Right lobe of liver (tissue), 6 donors: Measurements from ENCODE around the gene TSTD1. TPM values are rescaled to one million over a fixed set of nuclear protein-coding genes. Genes with fewer than 3 reads are reported as not detected.
"Not testable (repeated sequence)": the region's sequence is repeated elsewhere in the genome, so short reads cannot be mapped to it uniquely, and the experiment has no call there.

Experiments used
- ATAC-seq, 4 donors: fragments of 200-7000 bp; cut with Tn5 transposase; one replicate each; pipeline ENCODE4 v1.9.1; 2020; ENCODE audit warnings: mild to moderate bottlenecking in 4 of 4, moderate library complexity in 4 of 4
- DNase-seq, 3 donors: peaks; one replicate each; pipeline ENCODE4 v3.0.0-alpha.2; 2020
- H3K27ac ChIP-seq, 3 donors: fragments of 200-600 bp; one replicate each; pipeline ENCODE4 v1.8.0; 2022
- H3K27me3 ChIP-seq, 2 donors: fragments of 200-600 bp; one replicate each; pipeline ENCODE4 v1.8.0; 2022
- H3K36me3 ChIP-seq, 4 donors: fragments of 200-600 bp; sonication (generic) in 1 of 4; one replicate each; pipeline versions ENCODE4 v1.5.1 to v1.8.0; 2017 to 2022; ENCODE audit warnings: control low read depth in 1 of 4
- H3K4me1 ChIP-seq, 4 donors: fragments of 200-600 bp; sonication (generic) in 1 of 4; one replicate each; pipeline versions ENCODE4 v1.5.1 to v1.8.0; 2017 to 2022; ENCODE audit warnings: control low read depth in 1 of 4
- H3K4me3 ChIP-seq, 3 donors: fragments of 200-600 bp; one replicate each; pipeline ENCODE4 v1.8.0; 2022
- H3K9me3 ChIP-seq, 4 donors: fragments of 200-600 bp; sonication (generic) in 1 of 4; one replicate each; pipeline versions ENCODE4 v1.5.1 to v1.8.0; 2017 to 2022; ENCODE audit warnings: control low read depth in 1 of 4
- CTCF ChIP-seq, 4 donors: fragments of 200-600 bp in 3 of 4; fragments of 450-650 bp in 1 of 4; IDR thresholded peaks; one replicate each; pipeline versions ENCODE4 v1.5.1 to v1.8.0; 2016 to 2022; ENCODE audit warnings: antibody characterized with exemption in 4 of 4, mild to moderate bottlenecking in 2 of 4
- POLR2A ChIP-seq: fragments of 450-650 bp; IDR thresholded peaks from one replicate; pipeline ENCODE4 v1.6.1; 2017; ENCODE audit warnings: antibody characterized with exemption, mild to moderate bottlenecking
- WGBS: methylation state at CpG from one replicate; pipeline ENCODE4 v1.1.6; 2018; ENCODE audit warnings: low coverage, low lambda C conversion rate; ENCODE audit not compliant: insufficient coverage; ENCODE audit errors: missing lambda C conversion rate; 5-methylcytosine and 5-hydroxymethylcytosine counted together
- intact Hi-C, 2 donors: fragments of 100-400 bp; cut with DNase I; formaldehyde crosslinking; loops; one replicate each; pipeline versions ENCODE4 v1.11.2 to v1.14.1; 2022
- total RNA-seq, 6 experiments: library from RNA; depleted of rRNA in 2 of 6; stranded (reverse); fragments of >200 nt in 2 of 6; fragmentation: NEBNext Ultra II Directional in 3 of 6; extraction: Animal tissue kit (Norgen Biotek cat#: 25700) in 3 of 6; gene quantifications; one replicate each; pipeline versions ENCODE4 v1.1.0 to v1.2.4, GENCODE V29; 2016 to 2023
- donor health status: DM: no; HTN: yes; CAD: no.
- donor health status: DM: no; HTN: no; CAD: no.
- donor health status: DM: no; HTN: no; CAD: no.
- donor health status: DM: no; HTN: yes; CAD: no.
- donor health status: DM: no; HTN: yes; CAD: no.

TSTD1 gene
- total RNA-seq, 6 experiments from 2014 or later: 16.3 to 60.8 (median 28.3) TPM

GRCh38 chr1:160999376-160999775 lies 39.4 kb downstream of the TSTD1 start:
- TF ChIP-seq CTCF (IDR thresholded peaks at IDR 0.05): no peak
- no peak for TF ChIP-seq POLR2A
- WGBS: 96% methylated on average over 4 of the region's 5 CpGs
- no peaks in the 10 kb centered on the region for H3K9me3 ChIP-seq
- H3K4me3 ChIP-seq: no peak overlapping the region
- no peaks in the 10 kb centered on the region for H3K27me3 ChIP-seq
- ATAC-seq (no peak), DNase-seq (peak in 1 of 3 donors; percentile 35)
- peaks cover 0 to 13% (median 2%) of the 10 kb centered on the region in 4 donors for H3K4me1 ChIP-seq
- H3K36me3 ChIP-seq: peaks cover 0 to 33% (median 15%) of the 10 kb centered on the region in 4 donors
- intact Hi-C loops: loop anchor here in 1 of 2 donors (10.0 kb wide), 1 partner anchor 45 kb away; the partner anchor contains the start of gene USF1
- H3K27ac ChIP-seq: no peak overlapping the region

- WGBS: 44% methylated on average over 1 of the region's 1 CpG
- H3K4me3 ChIP-seq: no peak overlapping the region
- no peak for TF ChIP-seq POLR2A
- TF ChIP-seq CTCF (IDR thresholded peaks at IDR 0.05): peak; percentile 68 to 72 (median 70)
- H3K9me3 ChIP-seq: no peaks in the 10 kb centered on the region
- ATAC-seq (peak; percentile 83 to 94 (median 91)), DNase-seq (peak; percentile 72 to 75 (median 73))
- intact Hi-C loops: loop anchor here in 1 of 2 donors (10.0 kb wide), 1 partner anchor 47 kb away; the partner anchor contains the start of gene USF1
- H3K36me3 ChIP-seq: peaks cover 0 to 33% (median 15%) of the 10 kb centered on the region in 4 donors
- H3K4me1 ChIP-seq: peaks cover 0 to 9% (median 2%) of the 10 kb centered on the region in 4 donors
- H3K27me3 ChIP-seq: no peaks in the 10 kb centered on the region
- peak overlapping the region; percentile 11 to 36 (median 13) for H3K27ac ChIP-seq
These were observed 41.3 kb downstream of the TSTD1 start for GRCh38 chr1:160997323-160998038.

DNA sequence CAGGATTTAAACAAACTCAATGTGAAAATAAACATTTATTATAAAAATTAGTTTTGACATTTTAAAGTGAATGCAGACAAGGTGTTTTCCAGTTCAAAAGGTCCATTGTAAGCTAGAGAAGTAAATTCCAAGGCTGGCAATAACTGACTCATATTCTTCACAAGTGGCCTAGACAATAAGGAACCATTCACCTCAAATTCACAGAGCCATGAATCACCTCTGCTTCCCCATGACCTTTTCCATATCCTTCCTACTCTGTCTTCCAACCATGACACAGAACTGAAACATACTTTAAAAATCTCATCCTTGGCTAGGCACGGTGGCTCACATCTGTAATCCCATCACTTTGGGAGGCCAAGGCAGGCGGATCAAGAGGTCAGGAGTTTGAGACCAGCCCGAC lies 42.6 kb downstream of the TSTD1 start:
- WGBS: 87% methylated on average over 3 of the region's 3 CpGs
- Histone ChIP-seq H3K4me1 (peaks cover 0 to 6% (median 2%) of the 10 kb centered on the region in 4 donors), H3K36me3 (peaks cover 0 to 31% (median 13%) of the 10 kb centered on the region in 4 donors), H3K9me3 (no peaks in the 10 kb centered on the region), H3K27me3 (no peaks in the 10 kb centered on the region), H3K4me3 (no peak overlapping the region), H3K27ac (no peak overlapping the region)
- DNase-seq: no peak
- TF ChIP-seq CTCF (IDR thresholded peaks at IDR 0.05) (no peak), POLR2A (no peak)
- intact Hi-C loops: loop anchor here in 1 of 2 donors (10.0 kb wide), 1 partner anchor 49 kb away; the partner anchor contains the start of gene USF1
- peak in 1 of 4 donors; percentile 5 for ATAC-seq

DNA sequence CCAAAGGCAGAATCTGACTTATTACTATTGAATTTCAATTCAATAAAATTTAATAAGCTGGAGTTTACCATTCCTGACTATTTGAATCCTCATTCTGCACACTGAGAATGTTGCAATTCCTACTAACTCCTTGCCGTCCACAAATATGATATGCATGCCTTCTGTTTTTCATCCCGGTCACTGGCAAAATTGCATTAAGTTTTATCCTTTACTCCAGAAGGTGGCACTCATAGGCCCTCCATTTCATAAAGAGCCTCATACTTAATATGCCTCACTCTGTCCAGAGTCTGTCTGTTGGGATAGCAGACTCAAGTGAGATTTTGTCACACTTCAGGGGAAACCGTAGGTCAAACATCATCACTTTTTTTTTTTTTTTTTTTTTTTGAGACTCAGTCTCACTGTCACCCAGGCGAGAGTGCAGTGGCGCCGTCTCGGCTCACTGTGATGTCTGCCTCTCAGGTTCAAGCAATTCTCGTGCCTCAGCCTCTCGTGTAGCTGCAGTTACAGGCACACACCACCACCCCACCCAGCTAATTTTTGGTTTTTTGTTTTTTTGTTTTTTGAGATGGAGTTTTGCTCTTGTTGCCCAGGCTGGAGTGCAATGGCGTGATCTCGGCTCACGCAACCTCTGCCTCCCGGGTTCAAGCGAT lies 45.1 kb downstream of the TSTD1 start:
- DNase-seq (no peak), ATAC-seq (peak; percentile 41 to 74 (median 63))
- intact Hi-C loops: loop anchor here (5.0 to 10.0 kb wide), 2 partner anchors 51 to 104 kb away; partner anchors contain the start of genes KLHDC9 (in 1 of the 2) and USF1 (in 1 of the 2)
- no peaks in the 10 kb centered on the region for H3K27me3 ChIP-seq
- TF ChIP-seq POLR2A: no peak
- peak; percentile 32 to 45 (median 42) for TF ChIP-seq CTCF (IDR thresholded peaks at IDR 0.05)
- 73% methylated on average over 14 of the region's 14 CpGs for WGBS
- peaks cover 0 to 6% (median 2%) of the 10 kb centered on the region in 4 donors for H3K4me1 ChIP-seq
- H3K4me3 ChIP-seq: no peak overlapping the region
- H3K36me3 ChIP-seq: peaks cover 0 to 6% (median 0%) of the 10 kb centered on the region in 4 donors
- H3K9me3 ChIP-seq: no peaks in the 10 kb centered on the region
- no peak overlapping the region for H3K27ac ChIP-seq

DNA sequence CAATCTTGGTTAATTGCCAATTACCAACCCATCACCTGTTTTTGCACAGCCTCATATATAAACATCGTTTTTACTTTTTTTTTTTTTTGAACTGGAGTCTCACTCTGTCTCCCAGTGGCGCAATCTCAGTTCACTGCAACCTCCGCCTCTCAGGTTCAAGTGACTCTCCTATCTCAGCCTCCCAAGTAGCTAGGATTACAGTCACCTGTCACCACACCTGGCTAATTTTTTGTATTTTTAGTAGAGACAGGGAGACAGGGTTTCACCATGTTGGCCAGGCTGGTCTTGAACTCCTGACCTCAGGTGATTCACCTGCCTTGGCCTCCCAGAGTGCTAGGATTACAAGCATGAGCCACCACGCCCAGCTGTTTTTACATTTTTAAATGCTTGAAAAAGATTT lies 46.7 kb downstream of the TSTD1 start:
- not testable (repeated sequence) for H3K27me3 ChIP-seq, H3K4me1 ChIP-seq, H3K4me3 ChIP-seq, ATAC-seq, H3K27ac ChIP-seq, H3K9me3 ChIP-seq, DNase-seq, H3K36me3 ChIP-seq
- intact Hi-C loops: loop anchor here (5.0 to 10.0 kb wide), 2 partner anchors 53 to 105 kb away; partner anchors contain the start of genes KLHDC9 (in 1 of the 2) and USF1 (in 1 of the 2)
- WGBS: 78% methylated on average over 4 of the region's 4 CpGs
